Fibroblast of skin of abdomen (primary cell): ENCODE data around the gene MMS22L. TPM values are rescaled to one million over a fixed set of nuclear protein-coding genes. Genes with fewer than 3 reads are reported as not detected.

Experiments
- DNase-seq: peaks from one replicate; pipeline ENCODE4 v3.0.0-alpha.2; 2013
- polyA plus RNA-seq, 2 experiments: library from polyadenylated mRNA; unstranded; fragments of 120-200 nt; gene quantifications; one replicate each; pipeline ENCODE4 v1.2.1, GENCODE V29; 2013; ENCODE audit not compliant: insufficient read length in 2 of 2

MMS22L gene
- polyA plus RNA-seq (2013, experiment 1 of 2; ENCODE audit: insufficient read length): 6.8 TPM
- polyA plus RNA-seq (2013, experiment 2 of 2; ENCODE audit: insufficient read length): 7.6 TPM

- peak; percentile 97 for DNase-seq
Observed at GRCh38 chr6:97282726-97283617, at the start of gene MMS22L. Gene MMS22L, minus strand, starts transcription at chr6:97283216. Its CDS starts 739 bp downstream, at chr6:97282477.

GRCh38 chr6:97322811-97323210, 39.8 kb upstream of the MMS22L start:
- peak; percentile 58 for DNase-seq

- DNase-seq: no peak
Observed at GRCh38 chr6:97322226-97322625, 39.2 kb upstream of the MMS22L start.

GRCh38 chr6:97316978-97317377, 34.0 kb upstream of the MMS22L start:
- DNase-seq: no peak

- DNase-seq: peak; percentile 5
Observed at GRCh38 chr6:97312241-97312640, 29.2 kb upstream of the MMS22L start.

- DNase-seq: no peak
Observed at GRCh38 chr6:97306544-97307320, 23.7 kb upstream of the MMS22L start.

- no peak for DNase-seq
Observed at GRCh38 chr6:97305414-97306066, 22.5 kb upstream of the MMS22L start.

- no peak for DNase-seq
Observed at GRCh38 chr6:97304701-97305100, 21.7 kb upstream of the MMS22L start.

GRCh38 chr6:97294451-97294850, 11.4 kb upstream of the MMS22L start:
- peak; percentile 43 for DNase-seq

GRCh38 chr6:97293198-97293696, 10.2 kb upstream of the MMS22L start:
- no peak for DNase-seq

- peak; percentile 7 for DNase-seq
Observed at GRCh38 chr6:97292671-97293070, 9.7 kb upstream of the MMS22L start.

GRCh38 chr6:97291896-97292295, 8.9 kb upstream of the MMS22L start:
- DNase-seq: no peak

- DNase-seq: no peak
Observed at GRCh38 chr6:97289332-97289731, 6.3 kb upstream of the MMS22L start.

- no peak for DNase-seq
Observed at GRCh38 chr6:97288188-97288587, 5.2 kb upstream of the MMS22L start.

- no peak for DNase-seq
Observed at GRCh38 chr6:97282238-97282725, 734 bp downstream of the MMS22L start.

GRCh38 chr6:97280766-97281165, 2.2 kb downstream of the MMS22L start:
- DNase-seq: no peak

- DNase-seq: no peak
Observed at GRCh38 chr6:97275804-97276203, 7.2 kb downstream of the MMS22L start.

- no peak for DNase-seq
Observed at GRCh38 chr6:97269821-97270220, 13.2 kb downstream of the MMS22L start.

- no peak for DNase-seq
Observed at GRCh38 chr6:97262676-97263075, 20.3 kb downstream of the MMS22L start.

- DNase-seq: no peak
Observed at GRCh38 chr6:97246842-97247241, 36.2 kb downstream of the MMS22L start.

- DNase-seq: peak; percentile 63
Observed at GRCh38 chr6:97240222-97240621, 42.8 kb downstream of the MMS22L start.

- no peak for DNase-seq
Observed at GRCh38 chr6:97231911-97232310, 51.1 kb downstream of the MMS22L start.

- DNase-seq: peak; percentile 8
Observed at GRCh38 chr6:97222903-97223302, 60.1 kb downstream of the MMS22L start.
